CD4-positive, alpha-beta T cell (primary cell): ENCODE data around the gene OPRM1. TPM values are rescaled to one million over a fixed set of nuclear protein-coding genes. Genes with fewer than 3 reads are reported as not detected.
"Not testable (repeated sequence)": the region's sequence is repeated elsewhere in the genome, so short reads cannot be mapped to it uniquely, and the experiment has no call there.

Experiments used
- ATAC-seq: fragments of 200-7000 bp; cut with Tn5 transposase; one replicate; pipeline ENCODE4 v1.10.0; 2022; ENCODE audit warnings: mild to moderate bottlenecking; ENCODE audit not compliant: poor library complexity
- CTCF ChIA-PET: fragments of 350-600 bp; sonication (Branson Sonifier 250); formaldehyde crosslinking; loops from one replicate; lab custom pipeline; 2021; ENCODE audit warnings: antibody characterized with exemption, inconsistent platforms; lab: Charles Lee
- POLR2A ChIA-PET: fragments of 350-600 bp; sonication (Branson Sonifier 250); formaldehyde crosslinking; loops from one replicate; lab custom pipeline; 2021; ENCODE audit warnings: antibody characterized with exemption, inconsistent platforms; lab: Charles Lee
- DNase-seq, 14 experiments: peaks; one replicate each; pipeline ENCODE4 v3.0.0-alpha.2; 2013 to 2020; ENCODE audit warnings: mixed read lengths in 2 of 14
- H3K27ac ChIP-seq, 2 donors: one replicate each; pipeline versions ENCODE4 v1.5.1 to v1.7.0; 2013; ENCODE audit warnings: low read length in 2 of 2, low read depth in 1 of 2, mild to moderate bottlenecking in 1 of 2
- H3K27me3 ChIP-seq, 2 experiments: 1 replicate in 1 of 2; 2 replicates in 1 of 2; pipeline versions ENCODE4 v1.6.1 to v1.7.0; 2013; ENCODE audit warnings: low read length in 2 of 2, control low read depth in 1 of 2, mild to moderate bottlenecking in 1 of 2, moderate library complexity in 1 of 2; ENCODE audit not compliant: insufficient read depth in 2 of 2, control insufficient read depth in 1 of 2
- H3K36me3 ChIP-seq: one replicate; pipeline ENCODE4 v1.6.1; 2013; ENCODE audit warnings: low read length, control low read depth; ENCODE audit not compliant: insufficient read depth
- H3K4me1 ChIP-seq: one replicate; pipeline ENCODE4 v1.6.1; 2013; ENCODE audit warnings: low read length, control low read depth; ENCODE audit not compliant: insufficient read depth
- H3K4me3 ChIP-seq: one replicate; pipeline ENCODE4 v1.5.1; 2013; ENCODE audit warnings: mild to moderate bottlenecking, low read length, moderate library complexity
- H3K9me3 ChIP-seq, 2 experiments: 1 replicate in 1 of 2; 2 replicates in 1 of 2; pipeline versions ENCODE4 v1.6.1 to v1.7.0; 2013; ENCODE audit warnings: low read length in 2 of 2, mild to moderate bottlenecking in 2 of 2, control low read depth in 1 of 2, moderate library complexity in 1 of 2; ENCODE audit not compliant: control insufficient read depth in 1 of 2, insufficient read depth in 1 of 2
- H3K27ac Mint-ChIP-seq: one replicate; pipeline ENCODE4 v1.8.0; 2020; ENCODE audit warnings: mixed read lengths
- H3K27me3 Mint-ChIP-seq: one replicate; pipeline ENCODE4 v1.8.0; 2021; ENCODE audit warnings: mixed read lengths
- H3K36me3 Mint-ChIP-seq: one replicate; pipeline ENCODE4 v1.8.0; 2021; ENCODE audit warnings: low read depth, mixed read lengths
- H3K4me1 Mint-ChIP-seq: one replicate; pipeline ENCODE4 v1.8.0; 2021; ENCODE audit warnings: low read depth, mixed read lengths
- H3K4me3 Mint-ChIP-seq: one replicate; pipeline ENCODE4 v1.8.0; 2020; ENCODE audit warnings: mild to moderate bottlenecking, mixed read lengths
- H3K9me3 Mint-ChIP-seq: one replicate; pipeline ENCODE4 v1.8.0; 2020; ENCODE audit warnings: mixed read lengths
- intact Hi-C, 2 experiments: fragments of 100-400 bp; cut with DNase I in 1 of 2; cut with micrococcal nuclease in 1 of 2; formaldehyde crosslinking; loops; one replicate each; pipeline versions ENCODE4 v1.15.1 to v1.9.0; 2023 to 2025; cut with DNase I, micrococcal nuclease
- total RNA-seq, 174 experiments: library from RNA in 2 of 174; stranded (reverse) in 2 of 174; gene quantifications; one replicate each; pipeline ENCODE4 v1.2.3 and lab custom pipeline; 2021 to 2026
- TF ChIP-seq, protein P1 (sequence below): fragments of 200-600 bp; IDR thresholded peaks from one replicate; pipeline ENCODE4 v1.8.0; 2022; ENCODE audit warnings: antibody characterized with exemption, mild to moderate bottlenecking

OPRM1 gene
- total RNA-seq, 2 experiments from 2014 or later, result not detected

DNA sequence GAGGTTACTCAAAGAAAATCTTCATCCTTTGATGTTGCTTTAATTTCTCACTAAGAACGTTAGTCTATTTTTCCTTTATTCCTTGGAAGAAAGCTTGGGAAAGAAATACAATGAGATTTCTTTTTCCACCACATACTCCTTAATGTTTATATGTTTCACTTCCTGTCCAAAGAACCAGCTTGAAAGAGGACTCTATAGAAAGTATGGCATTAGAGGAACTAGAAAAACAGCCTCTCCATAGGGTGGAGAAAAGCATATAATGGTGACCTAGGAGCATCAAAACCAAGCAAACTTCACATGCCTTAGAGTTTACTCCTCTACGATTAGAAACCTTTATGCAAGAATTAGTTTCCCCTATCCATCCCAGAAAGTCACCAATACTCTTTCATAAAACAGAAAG lies 131.1 kb downstream of the OPRM1 start:
- peaks cover 96% of the 10 kb centered on the region for H3K36me3 Mint-ChIP-seq
- no peak for ATAC-seq
- H3K4me3 ChIP-seq, result no peak overlapping the region
- POLR2A ChIA-PET, result interaction anchor here (0.5 to 2.2 kb wide), 3 partner anchors 11 to 107 kb away, joined by 3 to 7 read pairs (median 3); no protein-coding TSS in a partner anchor
- peaks cover 0 to 9% of the 10 kb centered on the region in 2 experiments for H3K9me3 ChIP-seq
- no peak overlapping the region for H3K27ac ChIP-seq
- no peak overlapping the region for H3K4me3 Mint-ChIP-seq
- peaks cover 9% of the 10 kb centered on the region for H3K9me3 Mint-ChIP-seq
- no peak for DNase-seq
- no peaks in the 10 kb centered on the region for H3K27me3 Mint-ChIP-seq
- H3K27me3 ChIP-seq, result no peaks in the 10 kb centered on the region
- peaks cover 39% of the 10 kb centered on the region for H3K36me3 ChIP-seq
- CTCF ChIA-PET, result no interaction called here
- TF ChIP-seq, protein P1, sequence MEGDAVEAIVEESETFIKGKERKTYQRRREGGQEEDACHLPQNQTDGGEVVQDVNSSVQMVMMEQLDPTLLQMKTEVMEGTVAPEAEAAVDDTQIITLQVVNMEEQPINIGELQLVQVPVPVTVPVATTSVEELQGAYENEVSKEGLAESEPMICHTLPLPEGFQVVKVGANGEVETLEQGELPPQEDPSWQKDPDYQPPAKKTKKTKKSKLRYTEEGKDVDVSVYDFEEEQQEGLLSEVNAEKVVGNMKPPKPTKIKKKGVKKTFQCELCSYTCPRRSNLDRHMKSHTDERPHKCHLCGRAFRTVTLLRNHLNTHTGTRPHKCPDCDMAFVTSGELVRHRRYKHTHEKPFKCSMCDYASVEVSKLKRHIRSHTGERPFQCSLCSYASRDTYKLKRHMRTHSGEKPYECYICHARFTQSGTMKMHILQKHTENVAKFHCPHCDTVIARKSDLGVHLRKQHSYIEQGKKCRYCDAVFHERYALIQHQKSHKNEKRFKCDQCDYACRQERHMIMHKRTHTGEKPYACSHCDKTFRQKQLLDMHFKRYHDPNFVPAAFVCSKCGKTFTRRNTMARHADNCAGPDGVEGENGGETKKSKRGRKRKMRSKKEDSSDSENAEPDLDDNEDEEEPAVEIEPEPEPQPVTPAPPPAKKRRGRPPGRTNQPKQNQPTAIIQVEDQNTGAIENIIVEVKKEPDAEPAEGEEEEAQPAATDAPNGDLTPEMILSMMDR, result no peak
- intact Hi-C loops, result no loop called here
- peaks cover 92% of the 10 kb centered on the region for H3K4me1 Mint-ChIP-seq
- peak overlapping the region; percentile 78 for H3K27ac Mint-ChIP-seq
- H3K4me1 ChIP-seq, result peaks cover 30% of the 10 kb centered on the region

- H3K27ac ChIP-seq, H3K27me3 ChIP-seq, H3K4me3 Mint-ChIP-seq, intact Hi-C loops, H3K27me3 Mint-ChIP-seq, H3K4me3 ChIP-seq, ATAC-seq, DNase-seq, H3K9me3 ChIP-seq: not testable (repeated sequence)
- Histone ChIP-seq H3K4me1 (peaks cover 18% of the 10 kb centered on the region), H3K36me3 (peaks cover 18% of the 10 kb centered on the region)
- ChIA-PET POLR2A (interaction anchor here (1.2 kb wide), 1 partner anchor 13 kb away, joined by 3 read pairs; no protein-coding TSS in a partner anchor), CTCF (interaction anchor here (2.3 kb wide), 1 partner anchor 14 kb away, joined by 6 read pairs; no protein-coding TSS in a partner anchor)
- H3K4me1 Mint-ChIP-seq, result peaks cover 92% of the 10 kb centered on the region
- peaks cover 96% of the 10 kb centered on the region for H3K36me3 Mint-ChIP-seq
- H3K9me3 Mint-ChIP-seq, result peaks cover 10% of the 10 kb centered on the region
- peak overlapping the region; percentile 78 for H3K27ac Mint-ChIP-seq
These were observed 133.4 kb downstream of the OPRM1 start for GRCh38 chr6:154172393-154172792.

GRCh38 chr6:154179434-154179833 lies 140.4 kb downstream of the OPRM1 start:
- POLR2A ChIA-PET, result interaction anchor here (0.9 kb wide), 1 partner anchor 29 kb away, joined by 3 read pairs; no protein-coding TSS in a partner anchor
- H3K27me3 Mint-ChIP-seq, result no peaks in the 10 kb centered on the region
- Histone ChIP-seq H3K9me3 (no peaks in the 10 kb centered on the region), H3K36me3 (peaks cover 12% of the 10 kb centered on the region), H3K27me3 (no peaks in the 10 kb centered on the region), H3K4me3 (no peak overlapping the region), H3K4me1 (no peaks in the 10 kb centered on the region), H3K27ac (no peak overlapping the region)
- peaks cover 10% of the 10 kb centered on the region for H3K9me3 Mint-ChIP-seq
- ATAC-seq (no peak), DNase-seq (no peak)
- intact Hi-C loops, result no loop called here
- CTCF ChIA-PET, result no interaction called here
- no peak overlapping the region for H3K4me3 Mint-ChIP-seq
- H3K36me3 Mint-ChIP-seq, result peaks cover 97% of the 10 kb centered on the region
- TF ChIP-seq, protein P1, result no peak
- H3K27ac Mint-ChIP-seq, result peak overlapping the region; percentile 48
- H3K4me1 Mint-ChIP-seq, result peaks cover 74% of the 10 kb centered on the region

DNA sequence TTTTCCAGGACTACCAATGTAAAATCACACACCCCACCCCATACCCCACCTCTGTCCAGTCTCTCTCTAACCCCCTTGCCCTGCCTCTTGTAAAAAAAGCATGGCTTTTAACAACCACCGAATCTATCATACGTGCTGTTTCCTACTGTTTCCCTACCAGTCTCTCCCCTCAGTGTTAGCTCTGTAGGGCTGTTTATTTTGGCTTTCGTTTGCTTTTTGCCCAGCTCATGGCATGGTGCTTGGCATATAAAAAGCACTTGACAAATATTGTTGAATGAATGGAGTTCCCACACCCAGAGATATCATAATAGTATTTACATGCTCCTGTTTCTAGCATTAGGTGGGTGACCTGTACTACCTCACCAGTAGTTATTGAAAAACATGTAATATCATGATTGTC lies 148.2 kb downstream of the OPRM1 start:
- Histone ChIP-seq H3K36me3 (peaks cover 29% of the 10 kb centered on the region), H3K4me3 (no peak overlapping the region), H3K27me3 (no peaks in the 10 kb centered on the region), H3K4me1 (no peaks in the 10 kb centered on the region), H3K9me3 (no peaks in the 10 kb centered on the region), H3K27ac (no peak overlapping the region)
- peaks cover 93% of the 10 kb centered on the region for H3K36me3 Mint-ChIP-seq
- peaks cover 6% of the 10 kb centered on the region for H3K9me3 Mint-ChIP-seq
- ATAC-seq (no peak), DNase-seq (no peak)
- peak overlapping the region; percentile 11 for H3K27ac Mint-ChIP-seq
- intact Hi-C loops, result no loop called here
- ChIA-PET POLR2A (no interaction called here), CTCF (interaction anchor here (1.0 kb wide), 1 partner anchor 90 kb away, joined by 3 read pairs; no protein-coding TSS in a partner anchor)
- TF ChIP-seq, protein P1, result no peak
- no peak overlapping the region for H3K4me3 Mint-ChIP-seq
- H3K4me1 Mint-ChIP-seq, result peaks cover 63% of the 10 kb centered on the region
- H3K27me3 Mint-ChIP-seq, result no peaks in the 10 kb centered on the region
